Measurements from ENCODE around the gene HMGXB3.

HMGXB3 gene

DNA sequence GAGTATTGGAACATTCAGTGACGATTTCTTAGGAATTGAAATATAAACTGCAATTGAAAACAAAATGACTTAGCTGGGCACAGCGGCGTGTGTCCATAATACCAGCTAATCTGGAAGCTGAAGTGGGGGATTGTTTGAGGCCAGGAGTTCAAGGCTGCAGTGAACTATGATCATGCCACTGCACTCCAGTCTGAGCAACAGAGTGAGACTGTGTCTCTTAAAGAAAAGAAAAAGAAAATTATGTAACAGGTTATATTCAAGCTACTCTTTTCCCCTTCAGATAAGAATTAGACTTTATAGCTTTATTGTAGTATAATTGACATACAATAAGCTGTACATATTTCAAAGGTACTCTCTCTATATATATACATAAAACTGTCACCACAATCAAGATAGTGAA lies 33.6 kb upstream of the HMGXB3 start:
- TF ChIP-seq SIN3A (IDR thresholded peaks at IDR 0.05; ENCODE audit: borderline replicate concordance, insufficient read depth, low read length) (no peak), FOXP2 (optimal IDR thresholded peaks at IDR 0.05; ENCODE audit: borderline replicate concordance, extremely low read depth, extremely low read length, insufficient read depth) (no peak), POLR2AphosphoS5 (IDR thresholded peaks at IDR 0.05; ENCODE audit: low read depth, low read length) (no peak), TAF1 (IDR thresholded peaks at IDR 0.05; ENCODE audit: borderline replicate concordance, insufficient read depth, low read length) (no peak)
- TF ChIP-seq, protein P1, sequence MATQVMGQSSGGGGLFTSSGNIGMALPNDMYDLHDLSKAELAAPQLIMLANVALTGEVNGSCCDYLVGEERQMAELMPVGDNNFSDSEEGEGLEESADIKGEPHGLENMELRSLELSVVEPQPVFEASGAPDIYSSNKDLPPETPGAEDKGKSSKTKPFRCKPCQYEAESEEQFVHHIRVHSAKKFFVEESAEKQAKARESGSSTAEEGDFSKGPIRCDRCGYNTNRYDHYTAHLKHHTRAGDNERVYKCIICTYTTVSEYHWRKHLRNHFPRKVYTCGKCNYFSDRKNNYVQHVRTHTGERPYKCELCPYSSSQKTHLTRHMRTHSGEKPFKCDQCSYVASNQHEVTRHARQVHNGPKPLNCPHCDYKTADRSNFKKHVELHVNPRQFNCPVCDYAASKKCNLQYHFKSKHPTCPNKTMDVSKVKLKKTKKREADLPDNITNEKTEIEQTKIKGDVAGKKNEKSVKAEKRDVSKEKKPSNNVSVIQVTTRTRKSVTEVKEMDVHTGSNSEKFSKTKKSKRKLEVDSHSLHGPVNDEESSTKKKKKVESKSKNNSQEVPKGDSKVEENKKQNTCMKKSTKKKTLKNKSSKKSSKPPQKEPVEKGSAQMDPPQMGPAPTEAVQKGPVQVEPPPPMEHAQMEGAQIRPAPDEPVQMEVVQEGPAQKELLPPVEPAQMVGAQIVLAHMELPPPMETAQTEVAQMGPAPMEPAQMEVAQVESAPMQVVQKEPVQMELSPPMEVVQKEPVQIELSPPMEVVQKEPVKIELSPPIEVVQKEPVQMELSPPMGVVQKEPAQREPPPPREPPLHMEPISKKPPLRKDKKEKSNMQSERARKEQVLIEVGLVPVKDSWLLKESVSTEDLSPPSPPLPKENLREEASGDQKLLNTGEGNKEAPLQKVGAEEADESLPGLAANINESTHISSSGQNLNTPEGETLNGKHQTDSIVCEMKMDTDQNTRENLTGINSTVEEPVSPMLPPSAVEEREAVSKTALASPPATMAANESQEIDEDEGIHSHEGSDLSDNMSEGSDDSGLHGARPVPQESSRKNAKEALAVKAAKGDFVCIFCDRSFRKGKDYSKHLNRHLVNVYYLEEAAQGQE (IDR thresholded peaks at IDR 0.05; ENCODE audit: insufficient read depth in 1 of 2, low read depth in 2 of 2, low read length in 2 of 2) = no peak

GRCh38 chr5:149969181-149969930 lies 31.2 kb upstream of the HMGXB3 start:
- TF ChIP-seq TAF1 (IDR thresholded peaks at IDR 0.05; ENCODE audit: borderline replicate concordance, insufficient read depth, low read length) (no peak), SIN3A (IDR thresholded peaks at IDR 0.05; ENCODE audit: borderline replicate concordance, insufficient read depth, low read length) (no peak), POLR2AphosphoS5 (IDR thresholded peaks at IDR 0.05; ENCODE audit: low read depth, low read length) (no peak), FOXP2 (optimal IDR thresholded peaks at IDR 0.05; ENCODE audit: borderline replicate concordance, extremely low read depth, extremely low read length, insufficient read depth) (no peak)
- TF ChIP-seq, protein P1 (IDR thresholded peaks at IDR 0.05; ENCODE audit: insufficient read depth in 1 of 2, low read depth in 2 of 2, low read length in 2 of 2) = no peak

GRCh38 chr5:149975409-149975808 lies 25.1 kb upstream of the HMGXB3 start:
- TF ChIP-seq FOXP2 (optimal IDR thresholded peaks at IDR 0.05; ENCODE audit: borderline replicate concordance, extremely low read depth, extremely low read length, insufficient read depth) = no peak
- no peak for TF ChIP-seq POLR2AphosphoS5 (IDR thresholded peaks at IDR 0.05; ENCODE audit: low read depth, low read length)
- TF ChIP-seq, protein P1 (IDR thresholded peaks at IDR 0.05; ENCODE audit: insufficient read depth in 1 of 2, low read depth in 2 of 2, low read length in 2 of 2) = no peak
- no peak for TF ChIP-seq SIN3A (IDR thresholded peaks at IDR 0.05; ENCODE audit: borderline replicate concordance, insufficient read depth, low read length)
- no peak for TF ChIP-seq TAF1 (IDR thresholded peaks at IDR 0.05; ENCODE audit: borderline replicate concordance, insufficient read depth, low read length)

- TF ChIP-seq TAF1 (IDR thresholded peaks at IDR 0.05; ENCODE audit: borderline replicate concordance, insufficient read depth, low read length) (no peak), POLR2AphosphoS5 (IDR thresholded peaks at IDR 0.05; ENCODE audit: low read depth, low read length) (no peak), FOXP2 (optimal IDR thresholded peaks at IDR 0.05; ENCODE audit: borderline replicate concordance, extremely low read depth, extremely low read length, insufficient read depth) (no peak), SIN3A (IDR thresholded peaks at IDR 0.05; ENCODE audit: borderline replicate concordance, insufficient read depth, low read length) (no peak)
- TF ChIP-seq, protein P1 (IDR thresholded peaks at IDR 0.05; ENCODE audit: insufficient read depth in 1 of 2, low read depth in 2 of 2, low read length in 2 of 2) = no peak
Measured at GRCh38 chr5:149979896-149980295, 20.6 kb upstream of the HMGXB3 start.

All from PFSK-1 (cell line).